Type B pancreatic cell (in vitro differentiated cells): ENCODE results near the gene TSN. TPM values are rescaled to one million over a fixed set of nuclear protein-coding genes. Genes with fewer than 3 reads are reported as not detected.
"Not testable (repeated sequence)": the region's sequence is repeated elsewhere in the genome, so short reads cannot be mapped to it uniquely, and the experiment has no call there.

Source experiments
- DNase-seq: peaks from one replicate; pipeline ENCODE4 v3.0.0; 2021; ENCODE audit warnings: mixed read lengths; ENCODE audit not compliant: unreplicated experiment; ENCODE audit errors: extremely low spot score
- H3K27ac Mint-ChIP-seq: 2 replicates; pipeline ENCODE4 v1.8.0; 2021; ENCODE audit warnings: mild to moderate bottlenecking, mixed read lengths
- H3K27me3 Mint-ChIP-seq: 2 replicates; pipeline ENCODE4 v1.8.0; 2021; ENCODE audit warnings: mixed read lengths
- H3K36me3 Mint-ChIP-seq: 2 replicates; pipeline ENCODE4 v1.8.0; 2021; ENCODE audit warnings: mixed read lengths
- H3K4me1 Mint-ChIP-seq: one replicate; pipeline ENCODE4 v1.8.0; 2021; ENCODE audit warnings: mixed read lengths; ENCODE audit not compliant: unreplicated experiment
- H3K4me3 Mint-ChIP-seq: 2 replicates; pipeline ENCODE4 v1.8.0; 2021; ENCODE audit warnings: mild to moderate bottlenecking, mixed read lengths
- H3K9me3 Mint-ChIP-seq: 2 replicates; pipeline ENCODE4 v1.8.0; 2021; ENCODE audit warnings: mixed read lengths
- total RNA-seq: library from RNA; stranded (reverse); gene quantifications from 2 replicates; pipeline ENCODE4 v1.2.1, GENCODE V29; 2021; ENCODE audit warnings: low replicate concordance
- TF ChIP-seq, protein P1 (sequence below): fragments of 200-600 bp; sonication (generic); conservative IDR thresholded peaks from 2 replicates; pipeline ENCODE4 v1.5.0; 2021; ENCODE audit warnings: antibody characterized with exemption, mild to moderate bottlenecking

The TSN gene
- total RNA-seq, 1 donor from 2014 or later = 87.6 TPM

DNA sequence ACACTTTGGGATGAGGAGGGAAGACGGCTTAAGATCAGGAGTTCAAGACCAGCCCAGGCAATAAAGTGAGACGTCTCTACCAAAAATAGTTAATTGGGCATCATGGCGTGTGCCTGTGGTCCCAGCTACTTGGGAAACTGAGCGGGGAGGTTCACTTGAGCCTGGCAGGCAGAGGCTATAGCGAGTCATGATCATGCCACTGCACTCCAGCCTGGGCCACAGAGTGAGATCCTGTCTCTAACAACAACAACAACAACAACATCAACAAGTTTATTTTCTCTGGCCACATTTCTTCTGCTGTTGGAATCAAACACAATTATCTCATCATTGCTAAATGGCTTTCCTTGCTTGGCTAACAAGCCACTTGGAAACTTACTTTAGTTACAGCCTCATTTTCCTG lies 32.1 kb upstream of the TSN start:
- TF ChIP-seq, protein P1, sequence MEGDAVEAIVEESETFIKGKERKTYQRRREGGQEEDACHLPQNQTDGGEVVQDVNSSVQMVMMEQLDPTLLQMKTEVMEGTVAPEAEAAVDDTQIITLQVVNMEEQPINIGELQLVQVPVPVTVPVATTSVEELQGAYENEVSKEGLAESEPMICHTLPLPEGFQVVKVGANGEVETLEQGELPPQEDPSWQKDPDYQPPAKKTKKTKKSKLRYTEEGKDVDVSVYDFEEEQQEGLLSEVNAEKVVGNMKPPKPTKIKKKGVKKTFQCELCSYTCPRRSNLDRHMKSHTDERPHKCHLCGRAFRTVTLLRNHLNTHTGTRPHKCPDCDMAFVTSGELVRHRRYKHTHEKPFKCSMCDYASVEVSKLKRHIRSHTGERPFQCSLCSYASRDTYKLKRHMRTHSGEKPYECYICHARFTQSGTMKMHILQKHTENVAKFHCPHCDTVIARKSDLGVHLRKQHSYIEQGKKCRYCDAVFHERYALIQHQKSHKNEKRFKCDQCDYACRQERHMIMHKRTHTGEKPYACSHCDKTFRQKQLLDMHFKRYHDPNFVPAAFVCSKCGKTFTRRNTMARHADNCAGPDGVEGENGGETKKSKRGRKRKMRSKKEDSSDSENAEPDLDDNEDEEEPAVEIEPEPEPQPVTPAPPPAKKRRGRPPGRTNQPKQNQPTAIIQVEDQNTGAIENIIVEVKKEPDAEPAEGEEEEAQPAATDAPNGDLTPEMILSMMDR = no peak
- H3K27ac Mint-ChIP-seq = no peak overlapping the region
- H3K27me3 Mint-ChIP-seq = no peaks in the 10 kb centered on the region
- no peak for DNase-seq
- H3K36me3 Mint-ChIP-seq = peaks cover 16% of the 10 kb centered on the region
- H3K4me3 Mint-ChIP-seq = no peak overlapping the region
- no peaks in the 10 kb centered on the region for H3K4me1 Mint-ChIP-seq
- no peaks in the 10 kb centered on the region for H3K9me3 Mint-ChIP-seq

DNA sequence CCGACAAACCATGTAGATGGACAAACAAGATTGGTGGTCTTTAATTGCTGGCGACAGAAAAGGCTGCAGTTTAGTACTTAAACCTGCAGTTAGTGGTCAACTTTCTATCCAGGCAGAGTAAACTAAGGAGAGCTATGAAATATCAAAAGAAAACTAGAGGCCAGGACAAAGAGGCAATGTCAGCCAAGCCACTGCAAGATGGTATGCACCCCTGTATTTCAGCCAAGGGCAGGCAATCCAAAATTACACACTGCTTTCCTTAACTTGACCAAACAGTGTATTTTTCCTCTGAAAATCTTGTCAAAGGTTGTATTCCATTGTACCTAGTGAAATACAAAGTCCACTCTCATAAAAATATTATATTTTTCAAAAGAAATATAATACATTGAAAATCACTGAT lies 28.1 kb upstream of the TSN start:
- H3K27ac Mint-ChIP-seq = no peak overlapping the region
- H3K4me3 Mint-ChIP-seq = no peak overlapping the region
- H3K4me1 Mint-ChIP-seq = no peaks in the 10 kb centered on the region
- TF ChIP-seq, protein P1 = no peak
- peaks cover 35% of the 10 kb centered on the region for H3K36me3 Mint-ChIP-seq
- H3K27me3 Mint-ChIP-seq = no peaks in the 10 kb centered on the region
- no peak for DNase-seq
- no peaks in the 10 kb centered on the region for H3K9me3 Mint-ChIP-seq

DNA sequence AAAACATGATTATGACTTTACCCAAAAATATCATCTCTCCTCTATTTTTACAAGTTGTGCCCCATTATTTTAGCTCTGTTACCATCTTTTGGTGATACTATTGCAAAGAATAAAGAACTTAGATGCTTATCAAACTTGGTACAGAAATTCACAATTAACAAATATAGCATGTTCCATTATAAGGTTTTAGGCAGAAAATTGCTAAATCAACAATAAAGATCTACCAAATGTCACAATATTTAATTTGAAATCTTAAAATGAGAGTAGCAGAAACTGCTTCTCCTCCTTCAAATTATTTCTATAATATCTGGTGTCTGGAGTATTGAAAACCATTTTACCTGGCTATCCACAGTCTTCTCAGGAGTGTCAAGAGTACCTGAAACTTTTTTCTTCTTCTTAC lies 27.5 kb upstream of the TSN start:
- Mint-ChIP-seq H3K27ac (no peak overlapping the region), H3K36me3 (peaks cover 36% of the 10 kb centered on the region), H3K9me3 (no peaks in the 10 kb centered on the region), H3K4me1 (no peaks in the 10 kb centered on the region), H3K4me3 (no peak overlapping the region), H3K27me3 (no peaks in the 10 kb centered on the region)
- DNase-seq = no peak
- TF ChIP-seq, protein P1 = no peak

GRCh38 chr2:121731366-121731765 lies 24.1 kb upstream of the TSN start:
- peaks cover 7% of the 10 kb centered on the region for H3K4me1 Mint-ChIP-seq
- H3K4me3 Mint-ChIP-seq = no peak overlapping the region
- TF ChIP-seq, protein P1 = no peak
- H3K36me3 Mint-ChIP-seq = peaks cover 35% of the 10 kb centered on the region
- no peaks in the 10 kb centered on the region for H3K27me3 Mint-ChIP-seq
- no peaks in the 10 kb centered on the region for H3K9me3 Mint-ChIP-seq
- no peak for DNase-seq
- H3K27ac Mint-ChIP-seq = no peak overlapping the region

- H3K27me3 Mint-ChIP-seq, H3K4me1 Mint-ChIP-seq, H3K27ac Mint-ChIP-seq, H3K9me3 Mint-ChIP-seq: not testable (repeated sequence)
- DNase-seq = peak; percentile 15
- Mint-ChIP-seq H3K4me3 (peak overlapping the region; percentile 90), H3K36me3 (peaks cover 18% of the 10 kb centered on the region)
Measured at GRCh38 chr2:121734544-121734943, 20.9 kb upstream of the TSN start.

- no peaks in the 10 kb centered on the region for H3K9me3 Mint-ChIP-seq
- peak overlapping the region; percentile 81 for H3K27ac Mint-ChIP-seq
- H3K27me3 Mint-ChIP-seq = no peaks in the 10 kb centered on the region
- peaks cover 7% of the 10 kb centered on the region for H3K4me1 Mint-ChIP-seq
- TF ChIP-seq, protein P1 = no peak
- H3K36me3 Mint-ChIP-seq = peaks cover 18% of the 10 kb centered on the region
- peak overlapping the region; percentile 90 for H3K4me3 Mint-ChIP-seq
- no peak for DNase-seq
Measured at GRCh38 chr2:121735518-121736074, 19.9 kb upstream of the TSN start.
